Activated T-helper 9 cell treated with anti-CD3 and anti-CD28 coated beads, Interleukin-2, amount 50 U/mL, for 16 hours (primary cell): ENCODE results near the gene TMEM208.

Experiments used
- DNase-seq: peaks from one replicate; pipeline ENCODE4 v3.0.0-alpha.2; 2020; ENCODE audit warnings: low read depth

Gene TMEM208

DNA sequence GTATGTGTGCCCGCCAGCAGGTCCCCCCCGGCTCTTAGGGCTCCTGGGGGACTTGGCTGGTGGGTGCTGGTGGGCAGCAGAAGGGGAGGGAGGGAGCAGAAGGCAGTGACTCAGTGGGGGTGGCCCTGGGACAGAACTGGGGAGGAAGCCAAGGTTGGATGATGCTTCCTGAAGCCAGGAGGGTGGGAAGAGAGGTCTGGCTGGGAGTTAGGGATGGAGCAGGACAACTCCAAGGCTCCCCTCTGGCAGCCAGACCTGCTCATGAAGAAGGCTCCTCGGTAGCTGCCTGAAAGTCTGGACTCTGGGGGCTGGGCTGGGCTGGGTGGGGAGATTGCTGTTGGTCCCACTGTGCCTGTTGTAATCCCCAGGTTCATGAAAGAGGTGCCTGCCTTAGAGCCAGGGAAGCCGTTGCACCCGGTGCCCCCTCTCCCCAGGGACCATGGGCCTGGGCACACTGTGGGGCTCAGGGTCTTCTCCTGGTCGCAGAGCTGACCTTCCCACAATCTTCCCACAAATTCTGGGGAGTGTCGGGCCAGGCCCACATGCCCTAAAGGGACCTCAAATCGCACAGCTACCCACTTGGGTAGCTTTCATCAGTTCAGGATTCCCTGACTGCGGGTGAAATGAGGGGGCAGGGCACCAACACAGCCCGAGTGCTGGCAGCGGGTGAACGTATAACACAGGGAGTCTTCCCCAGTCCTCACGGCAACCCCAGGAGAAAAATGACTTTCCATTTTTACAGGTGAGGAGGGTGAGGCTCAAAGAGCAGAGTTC is 51.3 kb downstream of the TMEM208 start:
- DNase-seq, result no peak
